Neuronal stem cell (in vitro differentiated cells): ENCODE measurements around the gene FBXW5.

ENCODE experiments used
- DNase-seq: peaks from one replicate; pipeline ENCODE4 v3.0.0-alpha.2; 2013; ENCODE audit warnings: low spot score
- H2AFZ ChIP-seq: one replicate; pipeline ENCODE4 v1.6.1; 2013; ENCODE audit warnings: mild to moderate bottlenecking, low read length, inconsistent platforms
- H2AK5ac ChIP-seq: 2 replicates; pipeline ENCODE4 v1.6.1; 2013; ENCODE audit warnings: low read depth, mild to moderate bottlenecking, inconsistent platforms, low read length, moderate library complexity, mixed read lengths
- H2BK120ac ChIP-seq: 2 replicates; pipeline ENCODE4 v1.6.1; 2013; ENCODE audit warnings: low read depth, mild to moderate bottlenecking, inconsistent platforms, low read length, moderate library complexity, mixed read lengths
- H2BK12ac ChIP-seq: one replicate; pipeline ENCODE4 v1.6.1; 2013; ENCODE audit warnings: low read length, inconsistent platforms
- H2BK15ac ChIP-seq: 2 replicates; pipeline ENCODE4 v1.6.1; 2013; ENCODE audit warnings: mild to moderate bottlenecking, low read length, inconsistent platforms, mixed read lengths
- H2BK5ac ChIP-seq: one replicate; pipeline ENCODE4 v1.6.1; 2013; ENCODE audit warnings: inconsistent platforms, mild to moderate bottlenecking, low read length, moderate library complexity
- H3K14ac ChIP-seq: one replicate; pipeline ENCODE4 v1.6.1; 2013; ENCODE audit warnings: low read length, inconsistent platforms
- H3K18ac ChIP-seq: 2 replicates; pipeline ENCODE4 v1.6.1; 2013; ENCODE audit warnings: low read length, inconsistent platforms
- H3K23ac ChIP-seq: 2 replicates; pipeline ENCODE4 v1.6.1; 2013; ENCODE audit warnings: low read depth, mild to moderate bottlenecking, mixed read lengths, low read length, inconsistent platforms; ENCODE audit not compliant: poor library complexity
- H3K27ac ChIP-seq: replicated peaks from 3 replicates; pipeline ENCODE4 v1.5.1; 2013; ENCODE audit warnings: low read length, inconsistent platforms
- H3K27me3 ChIP-seq, 3 experiments: 2 replicates each; pipeline ENCODE4 v1.6.1; 2013; ENCODE audit warnings: low read length in 3 of 3, mild to moderate bottlenecking in 2 of 3, inconsistent platforms in 1 of 3, low read depth in 1 of 3, mixed read lengths in 1 of 3, moderate library complexity in 1 of 3; ENCODE audit not compliant: control insufficient read depth in 3 of 3, insufficient read depth in 3 of 3
- H3K36me3 ChIP-seq, 2 donors: replicated peaks in 1 of 2; 2 replicates each; pipeline ENCODE4 v1.6.1; 2013; ENCODE audit warnings: low read length in 2 of 2; ENCODE audit not compliant: control insufficient read depth in 2 of 2, insufficient read depth in 2 of 2
- H3K4ac ChIP-seq: 2 replicates; pipeline ENCODE4 v1.6.1; 2013; ENCODE audit warnings: inconsistent platforms, mild to moderate bottlenecking, low read length, moderate library complexity
- H3K4me1 ChIP-seq, 2 donors: 1 replicate in 1 of 2; 2 replicates in 1 of 2; pipeline ENCODE4 v1.6.1; 2013; ENCODE audit warnings: low read length in 2 of 2, low read depth in 1 of 2; ENCODE audit not compliant: control insufficient read depth in 2 of 2, insufficient read depth in 1 of 2
- H3K4me2 ChIP-seq: one replicate; pipeline ENCODE4 v1.6.1; 2013; ENCODE audit warnings: mild to moderate bottlenecking, low read length, inconsistent platforms; ENCODE audit not compliant: insufficient read depth, poor library complexity, severe bottlenecking
- H3K4me3 ChIP-seq, 2 donors: 2 replicates each; pipeline ENCODE4 v1.5.1; 2013; ENCODE audit warnings: low read length in 2 of 2, mild to moderate bottlenecking in 2 of 2, inconsistent platforms in 1 of 2, moderate library complexity in 1 of 2
- H3K79me1 ChIP-seq: one replicate; pipeline ENCODE4 v1.6.1; 2013; ENCODE audit warnings: low read depth, mild to moderate bottlenecking, inconsistent platforms, low read length, moderate library complexity
- H3K9ac ChIP-seq: one replicate; pipeline ENCODE4 v1.6.1; 2013; ENCODE audit warnings: mild to moderate bottlenecking, low read depth, low read length, inconsistent platforms; ENCODE audit not compliant: poor library complexity
- H3K9me3 ChIP-seq, 2 donors: replicated peaks in 1 of 2; 2 replicates each; pipeline versions ENCODE3 to v1.6.1; 2013; ENCODE audit warnings: low read length in 2 of 2, mild to moderate bottlenecking in 2 of 2, inconsistent platforms in 1 of 2, low read depth in 1 of 2, mixed read lengths in 1 of 2, moderate library complexity in 1 of 2; ENCODE audit not compliant: control insufficient read depth in 2 of 2, insufficient read depth in 1 of 2
- H4K8ac ChIP-seq: one replicate; pipeline ENCODE4 v1.6.1; 2013; ENCODE audit warnings: low read depth, mild to moderate bottlenecking, inconsistent platforms, low read length, moderate library complexity
- H4K91ac ChIP-seq: one replicate; pipeline ENCODE4 v1.6.1; 2013; ENCODE audit warnings: low read length, low read depth, mild to moderate bottlenecking, inconsistent platforms; ENCODE audit not compliant: poor library complexity
- WGBS, 2 donors: extraction: QIAGEN DNeasy Blood & Tissue Kit; methylation state at CpG; one replicate each; pipeline ENCODE4 v1.1.7; 2013; ENCODE audit warnings: missing lambda C conversion rate in 2 of 2, mixed read lengths in 1 of 2; ENCODE audit not compliant: insufficient read length in 2 of 2, insufficient replicate concordance in 1 of 2; ENCODE audit errors: extremely low coverage in 2 of 2; 5-methylcytosine and 5-hydroxymethylcytosine counted together

FBXW5 gene

GRCh38 chr9:136945333-136946227 lies 1.0 kb upstream of the FBXW5 start:
- H3K4me1 ChIP-seq = peaks cover 14 to 15% of the 10 kb centered on the region in 2 donors
- H3K4ac ChIP-seq = no peak overlapping the region
- peak overlapping the region; percentile 66 for H2AFZ ChIP-seq
- peak overlapping the region; percentile 71 for H2AK5ac ChIP-seq
- no peak overlapping the region for H3K27ac ChIP-seq
- H2BK120ac ChIP-seq = peak overlapping the region; percentile 4
- no peak for DNase-seq
- H3K36me3 ChIP-seq = peaks cover 25 to 28% of the 10 kb centered on the region in 2 donors
- H3K27me3 ChIP-seq = no peaks in the 10 kb centered on the region
- peak overlapping the region; percentile 95 for H2BK12ac ChIP-seq
- H3K4me2 ChIP-seq = no peak overlapping the region
- peak overlapping the region; percentile 80 for H3K23ac ChIP-seq
- no peak overlapping the region for H4K8ac ChIP-seq
- H2BK15ac ChIP-seq = peak overlapping the region; percentile 93
- H3K14ac ChIP-seq = peak overlapping the region; percentile 59
- H2BK5ac ChIP-seq = peak overlapping the region; percentile 60
- H3K9me3 ChIP-seq = no peaks in the 10 kb centered on the region
- H3K79me1 ChIP-seq = peaks cover 19% of the 10 kb centered on the region
- H3K9ac ChIP-seq = peak overlapping the region; percentile 21
- peak overlapping the region; percentile 84 for H3K18ac ChIP-seq
- H3K4me3 ChIP-seq = no peak overlapping the region
- WGBS, 2 donors = no CpG with 5 or more reads among the region's 30 CpGs
- H4K91ac ChIP-seq = no peak overlapping the region

- H3K79me1 ChIP-seq = peaks cover 20% of the 10 kb centered on the region
- H3K27ac ChIP-seq = peak overlapping the region; percentile 72
- H3K36me3 ChIP-seq = peaks cover 34 to 43% of the 10 kb centered on the region in 2 donors
- H3K9me3 ChIP-seq = peaks cover 0 to 2% of the 10 kb centered on the region in 2 donors
- peaks cover 9% of the 10 kb centered on the region in 2 donors for H3K4me1 ChIP-seq
- H2BK120ac ChIP-seq = no peak overlapping the region
- peak overlapping the region; percentile 97 for H3K18ac ChIP-seq
- DNase-seq = no peak
- H3K23ac ChIP-seq = peak overlapping the region; percentile 97
- H4K91ac ChIP-seq = no peak overlapping the region
- H3K4me3 ChIP-seq = peak overlapping the region; percentile 92 to 96
- H2BK5ac ChIP-seq = peak overlapping the region; percentile 87
- H2BK15ac ChIP-seq = no peak overlapping the region
- peak overlapping the region; percentile 82 for H3K14ac ChIP-seq
- H3K4me2 ChIP-seq = peak overlapping the region; percentile 91
- peak overlapping the region; percentile 17 for H4K8ac ChIP-seq
- H2AFZ ChIP-seq = peak overlapping the region; percentile 84
- H2BK12ac ChIP-seq = no peak overlapping the region
- H3K27me3 ChIP-seq = no peaks in the 10 kb centered on the region
- peak overlapping the region; percentile 97 for H3K9ac ChIP-seq
- no peak overlapping the region for H3K4ac ChIP-seq
- no CpG with 5 or more reads among the region's 45 CpGs for WGBS, 2 donors
- H2AK5ac ChIP-seq = peak overlapping the region; percentile 84
Measured at GRCh38 chr9:136944212-136944518, 373 bp downstream of the FBXW5 start.

GRCh38 chr9:136943291-136944211 lies 987 bp downstream of the FBXW5 start:
- Histone ChIP-seq H3K36me3 (peaks cover 35 to 46% of the 10 kb centered on the region in 2 donors), H3K27me3 (no peaks in the 10 kb centered on the region), H2AFZ (peak overlapping the region; percentile 84), H3K4me1 (peaks cover 8% of the 10 kb centered on the region in 2 donors), H3K9ac (peak overlapping the region; percentile 97), H3K14ac (peak overlapping the region; percentile 84), H2BK15ac (no peak overlapping the region), H3K4me3 (peak overlapping the region; percentile 92 to 96), H3K23ac (peak overlapping the region; percentile 97), H2AK5ac (peak overlapping the region; percentile 84), H2BK120ac (no peak overlapping the region), H3K9me3 (peaks cover 0 to 2% of the 10 kb centered on the region in 2 donors), H3K4me2 (peak overlapping the region; percentile 91), H2BK12ac (peak overlapping the region; percentile 41), H3K18ac (peak overlapping the region; percentile 97), H2BK5ac (peak overlapping the region; percentile 87), H3K79me1 (peaks cover 20% of the 10 kb centered on the region), H4K91ac (no peak overlapping the region), H3K27ac (peak overlapping the region; percentile 72), H4K8ac (peak overlapping the region; percentile 43), H3K4ac (no peak overlapping the region)
- WGBS, 2 donors = no CpG with 5 or more reads among the region's 61 CpGs
- no peak for DNase-seq
